Keratinocyte (primary cell): ENCODE data around the gene DBI.

Experiments
- CTCF ChIP-seq, 3 experiments: IDR thresholded peaks in 1 of 3; conservative IDR thresholded peaks in 1 of 3; optimal IDR thresholded peaks in 1 of 3; 2 replicates in 2 of 3; 3 replicates in 1 of 3; pipeline versions ENCODE3 to v1.5.1; 2011; ENCODE audit warnings: low read length in 3 of 3, mild to moderate bottlenecking in 3 of 3, moderate library complexity in 2 of 3, control low read depth in 1 of 3, inconsistent platforms in 1 of 3; ENCODE audit not compliant: insufficient read depth in 2 of 3; ENCODE audit errors: extremely low read depth in 1 of 3
- EZH2 ChIP-seq: IDR thresholded peaks from one replicate; pipeline ENCODE4 v1.6.1; 2012; ENCODE audit warnings: inconsistent platforms, mild to moderate bottlenecking, low read length, moderate library complexity

DNA sequence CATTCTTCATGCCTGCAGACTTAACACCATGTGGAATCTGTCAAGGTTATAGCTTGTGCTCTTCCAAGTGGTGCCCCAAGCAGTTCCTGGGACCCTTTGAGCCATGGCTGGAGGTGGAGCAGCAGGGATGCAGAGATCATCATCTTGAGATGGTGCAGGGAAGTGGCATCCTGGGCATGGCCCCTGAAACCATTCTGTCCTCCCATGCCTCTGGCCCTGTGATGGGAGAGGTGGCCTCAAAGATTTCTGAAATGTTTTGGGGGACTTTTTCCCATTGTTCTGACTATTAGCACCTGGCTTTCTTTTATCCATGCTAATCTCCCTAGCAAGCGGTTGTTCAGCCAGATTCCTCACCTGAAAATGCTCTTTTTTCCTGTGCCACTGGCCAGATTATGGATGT, 54.5 kb downstream of the DBI start:
- TF ChIP-seq EZH2: no peak
- no peak for TF ChIP-seq CTCF (optimal IDR thresholded peaks at IDR 0.05 in 1 of 3, IDR thresholded peaks at IDR 0.05 in 1 of 3, conservative IDR thresholded peaks at IDR 0.05 in 1 of 3; ENCODE audit: extremely low read depth in 1 of 3, insufficient read depth in 2 of 3, low read length in 3 of 3)
